22Rv1 (cell line): ENCODE data around the gene TCEAL3.

Experiments
- CTCF ChIP-seq: fragments of 450-650 bp; IDR thresholded peaks from 2 replicates; pipeline ENCODE4 v1.5.1; 2017; ENCODE audit warnings: mild to moderate bottlenecking
- ZFX ChIP-seq: fragments of 450-650 bp; IDR thresholded peaks from 2 replicates; pipeline ENCODE4 v1.6.1; 2017; ENCODE audit warnings: antibody characterized with exemption, borderline replicate concordance

GRCh38 chrX:103610282-103610681, 2.5 kb downstream of the TCEAL3 start:
- TF ChIP-seq CTCF (no peak), ZFX (no peak)
